Pulmonary artery endothelial cell (primary cell): Measurements from ENCODE around the gene TTC34. TPM values are rescaled to one million over a fixed set of nuclear protein-coding genes. Genes with fewer than 3 reads are reported as not detected.
"Not testable (repeated sequence)": the region's sequence is repeated elsewhere in the genome, so short reads cannot be mapped to it uniquely, and the experiment has no call there.

Source experiments
- DNase-seq: peaks from one replicate; pipeline ENCODE4 v3.0.0-alpha.2; 2011; ENCODE audit warnings: low read depth, low spot score
- total RNA-seq: library from RNA; depleted of rRNA; stranded (reverse); fragments of >200 nt; gene quantifications from 2 replicates; pipeline ENCODE4 v1.2.3, GENCODE V29; 2014

Gene TTC34
- total RNA-seq, 1 donor from 2014 or later, result 0.07 TPM

DNA sequence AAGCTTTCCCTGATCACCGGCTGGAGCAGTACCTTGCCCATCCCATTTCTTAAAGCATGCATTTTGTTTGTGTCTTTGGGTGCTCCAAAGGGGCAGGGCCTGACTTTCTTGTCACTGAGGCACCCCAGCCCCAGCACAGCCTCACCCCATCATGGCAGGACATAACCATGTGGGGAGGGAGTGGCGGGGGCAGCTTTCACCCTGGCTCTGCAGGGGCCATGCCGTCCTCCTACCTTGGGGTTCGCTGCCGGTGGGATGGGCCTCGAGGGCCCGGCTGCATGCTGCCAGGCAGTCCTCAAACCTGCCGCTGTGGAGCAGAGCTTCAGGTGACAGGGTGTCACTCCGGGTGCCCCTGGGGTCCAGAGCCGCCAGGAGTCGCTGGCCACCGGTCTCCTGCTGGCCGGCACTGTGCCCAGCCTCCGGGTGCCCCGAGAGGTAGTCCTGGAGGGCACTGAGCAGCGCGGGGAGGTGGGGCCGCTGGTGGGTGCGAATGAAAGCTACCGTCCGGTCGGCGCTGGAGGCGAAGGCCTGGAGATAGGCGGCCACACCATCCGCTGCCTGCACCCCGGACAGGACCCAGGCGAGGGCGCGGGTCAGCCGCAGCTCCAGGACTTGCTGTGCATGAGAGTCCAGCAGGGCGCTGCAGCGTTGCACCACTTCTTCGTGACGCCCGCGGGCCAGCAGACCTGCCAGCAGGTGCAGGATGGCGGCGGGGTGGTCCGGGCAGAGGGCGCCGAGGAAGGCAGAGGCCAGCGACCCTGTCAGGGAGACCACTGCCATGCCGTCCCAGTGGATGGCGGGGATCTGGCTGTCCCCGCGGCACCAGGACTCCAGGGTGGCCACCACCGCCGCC is 1.5 kb downstream of the TTC34 start:
- no peak for DNase-seq

DNA sequence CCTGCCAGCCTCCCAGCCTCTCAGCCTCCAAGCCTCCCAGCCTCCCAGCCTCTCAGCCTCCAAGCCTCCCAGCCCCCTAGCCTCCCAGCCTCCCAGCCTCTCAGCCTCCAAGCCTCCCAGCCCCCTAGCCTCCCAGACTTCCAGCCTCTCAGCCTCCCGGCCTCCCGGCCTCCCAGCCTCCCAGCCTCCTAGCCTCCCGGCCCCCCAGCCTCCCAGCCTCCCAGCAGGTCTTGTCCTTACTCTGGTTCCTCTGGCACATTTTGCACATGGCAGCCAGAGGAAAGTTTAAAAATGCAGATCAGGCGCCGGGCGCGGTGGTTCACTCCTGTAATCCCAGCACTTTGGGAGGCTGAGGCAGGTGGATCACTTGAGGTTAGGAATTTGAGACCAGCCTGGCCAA is 2.5 kb downstream of the TTC34 start:
- not testable (repeated sequence) for DNase-seq

DNA sequence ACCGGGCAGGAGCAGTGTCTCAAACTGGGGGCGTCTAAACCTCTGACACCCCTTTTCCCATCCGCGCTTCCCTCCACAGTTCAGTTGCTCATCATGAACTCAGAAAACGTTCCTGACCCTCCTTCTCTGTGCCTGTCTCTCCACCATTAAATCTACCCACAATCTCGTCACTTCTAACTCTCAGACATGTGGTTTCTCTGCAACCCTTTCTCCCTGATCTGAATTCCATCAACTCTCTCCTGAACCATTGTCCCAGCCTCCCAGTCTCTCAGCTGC is 3.8 kb downstream of the TTC34 start:
- DNase-seq, result no peak

DNA sequence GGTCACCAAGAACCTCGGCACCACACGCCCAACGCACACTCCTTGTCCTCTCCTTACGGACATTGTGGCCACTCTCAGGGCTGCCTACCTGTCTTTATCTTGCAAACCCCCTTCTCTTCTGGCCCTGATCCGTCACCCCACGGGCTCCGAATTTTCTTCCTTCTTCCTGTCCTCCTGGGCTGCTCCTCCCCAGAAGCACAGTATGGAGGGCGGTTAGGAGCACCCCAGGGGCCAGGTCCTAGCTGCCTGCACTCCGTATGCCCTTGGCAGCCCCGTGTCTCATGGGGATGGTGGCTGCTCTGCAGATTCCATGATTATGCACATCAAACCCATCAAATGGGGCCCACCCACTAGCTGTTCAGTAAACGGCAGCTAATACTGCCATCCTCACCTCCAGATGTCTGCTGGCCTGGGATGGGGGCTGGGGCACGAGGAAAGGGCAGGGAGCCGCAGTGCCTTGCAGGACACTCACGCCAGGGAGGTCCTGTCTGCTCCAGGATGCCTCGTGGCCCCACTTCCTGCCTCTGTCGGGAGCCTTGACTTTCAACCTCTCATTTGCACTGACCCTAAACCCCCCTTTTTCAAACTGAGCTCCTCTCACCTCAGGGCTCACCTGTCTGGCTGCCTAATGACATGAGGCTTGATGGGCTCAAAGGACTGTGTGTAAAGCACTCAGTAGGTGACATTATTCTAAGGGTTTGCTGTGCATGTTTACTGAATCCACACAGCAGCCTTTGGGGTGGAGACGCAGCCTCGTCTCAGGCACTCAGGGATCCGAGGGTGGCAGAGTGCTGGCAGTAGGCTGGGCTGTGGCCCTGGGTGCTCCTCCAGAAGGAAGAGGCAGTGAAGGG is 4.4 kb downstream of the TTC34 start:
- DNase-seq, result no peak

DNA sequence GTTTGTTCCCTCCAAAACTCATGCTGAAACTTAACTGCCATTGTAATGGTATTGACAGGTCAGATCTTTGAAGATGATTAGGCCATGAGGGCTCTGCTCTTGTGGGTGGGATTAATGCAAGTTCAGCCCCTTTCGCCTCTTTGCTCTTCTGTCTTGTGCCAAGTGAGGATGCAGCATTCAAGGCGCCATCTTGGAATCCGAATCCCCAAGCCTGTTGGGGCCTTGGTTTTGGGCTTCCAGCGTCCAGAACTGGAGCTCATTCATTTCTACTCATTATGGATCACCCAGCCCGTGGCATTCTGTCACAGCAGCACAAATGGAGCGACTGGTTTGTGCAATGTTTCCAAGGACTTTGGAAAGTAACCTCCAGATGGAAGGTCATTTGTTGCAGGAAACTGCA is 5.6 kb downstream of the TTC34 start:
- DNase-seq, result no peak

DNA sequence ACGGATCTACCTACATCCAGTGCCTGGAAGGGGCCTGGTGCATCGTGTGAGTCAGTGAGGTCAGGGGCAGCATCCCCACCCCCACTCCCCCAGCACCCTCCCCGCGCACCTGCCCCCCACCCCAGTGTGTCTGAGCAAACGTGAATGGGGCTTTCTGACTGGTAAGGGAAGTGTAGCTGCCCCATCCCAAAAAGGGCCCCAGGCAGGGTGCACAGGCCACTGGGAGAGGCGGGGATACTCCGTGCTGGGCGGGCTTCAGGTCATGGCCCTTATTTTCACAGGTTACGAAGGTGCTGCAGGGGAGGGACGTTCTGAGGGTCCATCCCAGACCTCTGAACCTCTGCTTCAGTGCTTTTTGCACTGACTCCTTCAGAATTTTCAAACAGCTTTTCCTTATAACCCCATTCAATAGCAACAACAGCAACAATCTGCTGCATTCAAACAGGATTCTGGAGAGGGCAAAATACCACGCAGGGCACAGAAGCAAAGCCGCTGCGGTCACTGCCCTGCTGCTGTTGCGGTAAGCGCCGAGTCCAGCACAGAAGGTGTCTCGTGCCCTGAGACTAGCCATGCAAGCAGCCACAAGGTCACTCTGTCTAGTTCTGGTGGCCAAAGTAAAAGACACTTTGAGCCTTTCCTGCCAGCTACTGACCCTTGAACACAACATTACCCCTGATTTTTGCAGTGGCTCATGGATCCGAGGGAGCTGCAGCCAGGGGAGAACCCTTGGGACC is 10.3 kb downstream of the TTC34 start:
- DNase-seq, result no peak

DNA sequence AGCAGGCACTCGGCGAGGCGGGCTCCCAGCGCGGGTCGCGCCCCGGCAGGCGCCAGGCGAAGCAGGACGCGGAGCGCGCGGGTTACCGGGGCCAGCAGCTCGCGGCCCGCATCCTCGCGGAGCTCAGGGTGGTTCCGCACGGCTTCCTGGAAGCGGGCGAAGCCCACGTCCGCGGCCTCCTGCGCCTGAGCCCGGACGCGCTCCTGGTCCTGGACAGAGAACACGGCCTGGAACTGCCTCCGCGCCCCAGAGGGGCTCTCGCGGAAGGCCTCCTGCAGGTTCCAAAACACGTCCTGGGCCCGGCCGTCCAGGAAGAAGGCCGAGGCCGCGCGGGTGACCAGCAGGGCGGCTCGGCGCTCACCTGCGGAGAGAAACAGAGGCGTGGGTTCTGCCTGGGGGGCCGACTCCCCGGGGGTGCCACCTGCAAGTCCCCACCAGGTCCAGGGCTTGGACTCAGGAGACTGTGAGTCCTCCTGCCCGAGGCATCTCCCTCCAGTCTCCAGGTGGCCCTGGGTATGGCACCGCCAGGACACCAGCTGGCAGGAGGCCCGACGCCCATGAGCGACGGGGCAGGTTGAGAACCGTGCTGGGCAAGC is 11.4 kb downstream of the TTC34 start:
- DNase-seq, result no peak

DNA sequence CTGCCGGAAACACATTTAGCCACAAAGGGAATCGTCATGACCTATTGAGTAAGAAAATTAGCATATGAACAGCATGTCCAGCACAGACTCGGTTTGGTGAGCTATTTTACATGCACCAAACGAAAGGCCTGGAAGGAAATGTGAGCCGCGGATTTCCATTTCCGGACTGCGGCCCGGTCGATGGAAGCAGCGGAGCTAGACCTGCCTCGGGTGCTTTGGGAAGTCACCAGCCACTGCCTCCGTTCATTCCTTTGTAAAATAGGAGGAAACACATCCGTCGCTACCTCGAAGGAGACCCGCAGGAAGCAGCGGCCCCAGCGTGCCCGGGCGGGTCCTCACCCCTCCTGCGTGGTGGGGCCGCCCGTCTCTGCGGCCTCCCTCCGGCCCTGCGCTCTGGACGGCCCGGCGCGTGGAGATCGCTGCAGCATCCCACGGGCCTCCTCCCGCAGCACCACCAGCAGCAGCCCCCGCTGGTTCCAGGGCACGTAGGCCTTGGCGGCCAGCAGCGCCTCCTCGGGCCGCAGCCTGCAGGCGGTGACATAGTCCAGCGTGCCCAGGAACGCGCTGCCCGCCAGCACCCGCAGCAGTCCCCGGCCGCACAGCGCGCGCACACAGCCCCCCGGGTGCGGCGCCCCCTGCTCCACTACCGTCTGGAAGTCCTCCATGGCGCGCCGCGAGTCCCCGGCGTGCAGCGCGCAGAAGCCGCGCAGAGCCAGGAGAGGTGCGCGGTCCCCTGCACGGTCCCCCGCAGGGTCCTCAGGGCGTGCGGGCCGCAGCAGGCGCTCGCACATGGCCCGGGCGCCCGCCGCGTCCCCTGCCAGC is 12.1 kb downstream of the TTC34 start:
- no peak for DNase-seq

DNA sequence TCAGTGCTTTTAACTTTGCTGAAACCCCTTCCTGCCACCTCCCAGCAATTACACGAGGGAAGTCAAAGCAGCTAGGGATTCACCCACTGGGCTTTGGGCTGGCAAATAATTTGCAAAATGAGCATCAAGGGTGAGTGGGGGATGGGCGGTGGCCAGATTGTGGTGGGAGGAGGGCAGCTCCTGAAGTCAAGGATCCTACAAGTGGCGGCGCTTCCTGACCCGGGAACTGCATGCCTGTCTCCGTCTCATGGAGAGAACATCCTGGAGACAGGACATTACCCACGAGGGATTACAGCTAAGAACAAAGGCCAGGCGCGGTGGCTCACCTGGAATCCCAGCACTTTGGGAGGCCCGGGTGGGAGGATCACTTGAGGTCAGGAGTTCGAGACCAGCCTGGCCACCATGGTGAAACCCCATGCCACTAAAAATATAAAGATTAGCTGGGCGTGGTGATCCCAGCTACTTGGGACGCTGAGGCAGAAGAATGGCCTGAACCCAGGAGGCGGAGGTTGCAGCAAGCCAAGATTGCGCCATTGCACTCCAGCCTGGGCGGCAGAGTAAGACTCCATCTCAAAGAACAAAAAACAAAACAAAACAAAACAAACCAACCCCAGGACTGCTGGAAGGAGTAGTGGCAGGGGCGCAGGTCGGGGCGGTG is 12.9 kb downstream of the TTC34 start:
- no peak for DNase-seq

DNA sequence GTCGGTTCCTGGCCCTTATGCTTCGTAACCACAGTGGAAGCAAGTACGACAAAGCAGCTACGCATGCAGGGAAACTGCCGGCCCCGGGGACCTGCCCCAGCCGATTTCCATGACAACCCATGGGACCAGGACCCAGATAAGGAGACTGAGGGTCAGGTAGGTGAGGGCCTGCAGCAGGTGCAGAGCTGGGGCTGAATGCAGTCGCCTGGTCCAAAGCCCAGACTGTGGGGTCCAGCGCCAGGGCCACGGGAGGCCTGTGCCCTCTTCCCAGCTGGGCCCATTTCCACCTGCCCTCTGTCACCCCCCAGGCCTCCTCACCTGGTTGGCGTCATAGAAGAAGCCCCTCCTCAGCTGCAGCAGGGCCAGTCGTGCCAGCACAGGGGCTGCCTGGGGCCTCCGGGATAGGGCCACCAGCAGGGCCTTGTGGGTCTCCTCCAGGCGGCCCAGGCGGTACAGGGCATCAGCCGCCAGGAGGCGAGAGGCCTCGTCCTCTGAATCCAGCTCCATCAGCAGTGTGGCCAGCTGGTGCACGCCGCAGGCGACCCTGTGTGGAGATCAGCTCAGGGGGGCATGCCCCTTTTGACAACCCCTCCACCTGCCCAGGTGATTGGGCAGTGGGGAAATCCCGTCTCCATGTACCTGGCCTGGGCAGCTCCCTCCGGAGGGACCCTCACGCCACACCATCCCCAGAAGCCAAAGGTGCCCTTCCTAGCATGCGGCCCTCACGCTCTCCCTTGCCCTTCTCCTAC is 14.2 kb downstream of the TTC34 start:
- DNase-seq, result no peak

DNA sequence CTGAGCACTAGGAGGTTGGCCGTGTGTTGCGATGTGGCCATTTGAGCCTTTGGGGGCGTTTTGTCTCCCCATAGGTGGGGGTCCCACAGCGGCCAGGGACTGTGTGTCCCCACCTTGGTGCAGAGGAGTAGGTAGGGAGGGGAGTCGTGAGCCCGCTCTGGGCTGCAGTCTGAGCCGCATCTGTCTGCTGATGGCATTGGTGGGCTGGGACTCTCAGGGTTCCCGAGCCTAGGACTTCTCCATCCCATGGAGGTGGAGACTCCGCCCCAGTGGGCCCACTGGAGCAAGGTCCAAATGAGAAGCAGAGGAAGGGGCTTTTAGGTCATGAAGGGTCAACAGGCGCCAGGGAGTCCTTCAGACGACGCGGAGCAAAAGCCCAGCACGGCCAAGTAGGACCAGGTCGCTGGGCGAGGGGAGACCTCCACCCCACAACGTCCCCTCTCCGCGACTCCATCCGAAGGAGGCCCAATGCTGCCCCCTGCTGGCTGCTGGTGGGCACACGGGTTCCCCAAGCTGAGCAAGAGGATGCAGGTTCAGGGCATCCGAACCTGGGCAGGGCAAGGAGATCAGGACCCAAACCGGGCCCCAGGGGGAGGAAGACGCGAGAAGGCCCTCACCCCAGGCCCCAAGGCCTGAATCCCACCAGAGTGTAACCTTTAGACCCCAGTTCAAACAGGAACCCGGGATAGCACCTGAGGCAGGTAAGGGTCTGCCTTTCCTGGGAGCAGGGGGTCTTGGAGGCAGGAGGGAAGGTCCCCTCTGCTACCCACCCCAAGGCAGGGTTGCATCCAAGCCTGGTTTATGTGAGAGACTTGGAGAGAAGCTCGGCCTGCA is 14.9 kb downstream of the TTC34 start:
- no peak for DNase-seq

DNA sequence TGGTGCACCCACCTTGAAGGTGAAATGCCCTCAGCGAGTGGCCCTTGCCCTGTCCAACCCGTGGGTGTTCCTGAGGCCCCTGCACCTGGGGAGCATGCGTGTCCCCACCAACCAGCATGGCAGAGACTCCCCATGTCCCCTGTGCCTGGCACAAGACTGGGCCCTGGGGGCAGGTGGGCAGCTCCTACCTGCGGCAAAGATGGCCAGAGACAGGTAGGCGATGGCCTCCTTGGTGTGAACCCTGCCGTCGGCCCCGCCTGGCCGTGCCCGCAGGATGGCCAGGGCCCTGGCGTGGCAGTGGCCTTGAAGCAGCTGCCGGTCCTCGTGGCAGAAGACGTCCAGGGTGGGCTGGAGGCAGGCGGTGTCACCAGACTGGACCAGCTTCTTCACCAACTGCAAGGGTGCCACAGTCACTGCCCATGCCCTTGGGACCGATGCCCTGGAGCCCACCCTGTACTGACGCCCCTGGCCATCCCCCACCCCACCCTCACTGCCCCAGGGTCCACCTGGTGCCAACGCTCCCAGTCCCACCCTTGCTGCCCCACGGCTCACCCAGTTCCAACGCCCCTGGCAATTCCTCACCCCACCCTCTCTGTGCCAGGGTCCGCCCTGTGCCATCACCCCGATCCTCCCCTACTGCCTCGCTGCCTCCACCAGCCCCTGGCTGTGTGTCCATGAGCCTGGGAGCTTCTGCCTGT is 15.7 kb downstream of the TTC34 start:
- no peak for DNase-seq

DNA sequence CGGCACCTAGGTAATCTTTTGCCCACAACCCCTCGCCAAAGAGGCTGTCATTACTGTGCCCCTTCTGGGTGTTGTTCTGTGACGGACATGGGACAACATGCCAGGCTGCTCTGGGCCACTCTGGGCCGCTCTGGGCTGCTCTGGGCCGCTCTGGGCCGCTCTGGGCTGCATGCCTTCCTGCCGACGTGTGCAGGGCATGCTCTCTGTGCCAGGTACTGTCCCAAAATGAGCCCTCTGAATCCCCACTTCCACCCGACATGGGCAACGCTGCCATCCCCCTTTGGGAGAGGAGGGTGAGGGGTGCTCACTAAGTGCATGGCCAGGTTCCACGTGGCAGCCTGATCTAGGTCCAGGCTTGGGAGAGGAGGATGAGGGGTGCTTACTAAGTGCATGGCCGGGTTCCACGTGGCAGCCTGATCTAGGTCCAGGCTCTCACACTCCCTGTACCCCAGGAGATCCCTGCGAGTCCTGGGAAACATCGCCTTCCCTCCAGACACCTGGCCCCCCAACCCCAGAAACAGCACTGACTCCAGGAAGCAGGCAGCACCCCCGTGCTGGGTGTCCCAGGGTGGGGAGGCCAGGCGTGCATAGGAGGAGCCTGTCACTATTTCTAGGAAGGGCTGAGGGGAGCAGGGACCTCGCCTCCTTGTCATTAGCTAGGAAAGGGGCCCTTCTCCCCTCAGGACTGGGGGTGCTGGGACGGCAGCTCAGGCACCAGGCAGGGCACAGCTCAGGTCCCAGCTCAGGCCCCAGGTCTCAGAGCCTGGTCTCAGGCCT is 16.5 kb downstream of the TTC34 start:
- DNase-seq, result no peak

DNA sequence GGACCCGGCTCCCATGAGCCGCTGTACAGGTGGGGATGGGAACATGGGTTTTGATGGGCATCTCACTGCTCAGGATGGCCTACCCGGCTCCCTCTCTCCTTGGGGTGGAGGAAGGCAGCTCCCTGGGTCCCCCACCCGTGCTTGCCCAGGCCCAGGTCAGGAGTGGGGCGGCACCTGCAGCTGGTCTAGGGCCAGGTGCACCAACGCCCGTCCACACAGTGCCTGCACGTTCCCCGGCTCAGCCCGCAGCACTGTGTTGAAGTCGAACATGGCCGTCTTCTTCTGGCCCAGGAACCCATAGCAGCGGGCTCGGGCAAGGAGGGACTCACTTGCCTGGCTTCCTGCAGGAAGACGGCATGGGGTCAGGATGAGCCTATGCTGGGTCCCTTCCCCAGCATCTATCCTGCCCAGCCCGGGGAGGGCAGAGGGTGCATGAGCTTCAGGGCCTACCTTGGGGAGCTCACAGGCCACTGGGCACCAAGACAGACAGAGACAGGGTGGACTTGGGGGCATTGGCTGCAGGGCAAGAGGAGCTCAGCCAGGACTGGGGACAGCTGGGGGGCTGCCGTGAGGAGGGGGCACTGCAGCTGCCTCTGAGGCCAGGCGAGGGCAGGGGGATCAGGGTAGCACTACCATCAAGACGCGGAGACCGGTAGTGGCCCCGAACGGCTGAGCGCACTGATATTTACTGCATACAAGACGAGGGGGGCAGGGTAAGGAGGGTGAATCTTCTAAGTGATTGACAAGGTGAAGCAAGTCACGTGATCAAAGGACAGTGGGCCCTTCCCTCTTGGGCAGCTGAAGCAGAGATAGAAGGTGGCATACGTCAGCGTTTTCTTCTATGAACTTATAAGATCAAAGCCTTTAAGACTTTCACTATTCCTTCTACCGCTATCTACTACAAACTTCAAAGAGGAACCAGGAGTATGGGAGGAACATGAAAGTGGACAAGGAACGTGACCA is 17.8 kb downstream of the TTC34 start:
- no peak for DNase-seq

DNA sequence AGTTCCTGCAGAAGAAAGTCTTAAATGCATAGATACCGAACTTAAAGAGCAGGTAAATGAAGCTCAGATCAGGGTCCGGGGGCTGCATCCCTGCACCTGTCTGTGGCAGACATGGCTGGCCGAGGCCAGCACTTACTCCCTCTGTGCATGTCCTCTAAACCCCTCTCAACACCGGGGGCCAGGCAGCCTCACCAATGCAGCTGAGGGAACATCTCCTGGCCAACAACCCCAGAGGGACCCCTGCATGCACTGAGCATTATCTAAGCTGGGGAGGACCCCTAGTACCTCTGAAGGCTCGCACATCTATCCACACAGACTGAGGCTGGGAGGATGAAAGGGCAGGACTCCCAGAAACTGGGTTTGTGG is 18.4 kb downstream of the TTC34 start:
- no peak for DNase-seq

DNA sequence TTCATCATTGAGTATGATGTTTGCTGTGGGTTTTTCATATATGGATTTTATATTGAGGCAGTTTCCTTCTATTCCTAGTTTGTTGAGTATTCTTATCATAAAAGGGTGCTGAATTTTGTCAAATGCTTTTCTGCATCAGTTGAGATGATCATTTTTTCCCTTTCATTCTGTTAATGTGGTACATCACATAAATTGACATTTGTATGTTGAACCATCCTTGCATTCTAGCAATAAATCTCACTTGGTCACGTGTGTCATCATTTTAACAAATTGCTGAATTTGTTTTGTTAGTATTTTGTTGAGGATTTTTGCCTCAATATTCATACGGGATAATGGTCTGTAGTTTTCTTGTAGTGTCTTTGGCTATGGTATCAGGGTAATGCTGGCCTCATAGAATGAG is 19.9 kb downstream of the TTC34 start:
- DNase-seq, result no peak
